Esophagus squamous epithelium (tissue), 5 donors: ENCODE results near the gene KRT78. TPM values are rescaled to one million over a fixed set of nuclear protein-coding genes. Genes with fewer than 3 reads are reported as not detected.

Experiments
- DNase-seq: peaks from one replicate; lab custom pipeline; 2025; lab: John Stamatoyannopoulos, UW
- H3K27ac ChIP-seq, 4 donors: fragments of 200-600 bp; sonication (generic); one replicate each; pipeline ENCODE4 v1.5.1; 2016 to 2019; ENCODE audit warnings: mild to moderate bottlenecking in 1 of 4
- H3K27me3 ChIP-seq, 4 donors: fragments of 200-600 bp; sonication (generic); 1 replicate in 3 of 4; 2 replicates in 1 of 4; pipeline versions ENCODE4 v1.5.1 to v1.6.0; 2017 to 2021; ENCODE audit warnings: antibody characterized with exemption in 1 of 4
- H3K36me3 ChIP-seq, 3 donors: fragments of 200-600 bp; sonication (generic); one replicate each; pipeline ENCODE4 v1.5.1; 2016 to 2019
- H3K4me1 ChIP-seq, 3 donors: fragments of 200-600 bp; sonication (generic); one replicate each; pipeline ENCODE4 v1.5.1; 2017 to 2019
- H3K4me3 ChIP-seq, 4 donors: fragments of 200-600 bp; sonication (generic); 1 replicate in 3 of 4; 2 replicates in 1 of 4; pipeline ENCODE4 v1.5.1; 2016 to 2019; ENCODE audit warnings: mild to moderate bottlenecking in 2 of 4, moderate library complexity in 1 of 4
- H3K9me3 ChIP-seq, 3 donors: fragments of 200-600 bp; sonication (generic); one replicate each; pipeline ENCODE4 v1.5.1; 2016 to 2019
- CTCF ChIP-seq, 6 experiments: fragments of 450-650 bp in 4 of 6; fragments of 200-600 bp in 2 of 6; sonication (generic) in 2 of 6; IDR thresholded peaks; one replicate each; pipeline ENCODE4 v1.5.1; 2016 to 2019; ENCODE audit warnings: antibody characterized with exemption in 6 of 6, mild to moderate bottlenecking in 4 of 6, moderate library complexity in 4 of 6
- POLR2A ChIP-seq, 4 donors: fragments of 450-650 bp; IDR thresholded peaks; one replicate each; pipeline ENCODE4 v1.6.1; 2017; ENCODE audit warnings: antibody characterized with exemption in 4 of 4, mild to moderate bottlenecking in 4 of 4, moderate library complexity in 3 of 4
- WGBS, 2 donors: methylation state at CpG; one replicate each; pipeline ENCODE4 v1.1.5; 2018; 5-methylcytosine and 5-hydroxymethylcytosine counted together
- intact Hi-C: fragments of 100-400 bp; cut with DNase I; formaldehyde crosslinking; loops from one replicate; pipeline ENCODE4 v1.15.0; 2022
- total RNA-seq, 4 donors: library from RNA; depleted of rRNA; stranded (reverse); fragments of >200 nt; gene quantifications; one replicate each; pipeline ENCODE4 v1.1.0, GENCODE V29; 2016
- donor health status: DM: yes; HTN: yes; CAD: no.

Gene KRT78
- total RNA-seq, 4 donors from 2014 or later, result 194 to 481 (median 307) TPM

- H3K27ac ChIP-seq, result no peak overlapping the region
- TF ChIP-seq CTCF (IDR thresholded peaks at IDR 0.05), result no peak
- TF ChIP-seq POLR2A (IDR thresholded peaks at IDR 0.05), result no peak
- WGBS, 2 donors, result 84 to 88% methylated on average over 6 to 8 of the region's 9 CpGs
- peaks cover 0 to 13% (median 0%) of the 10 kb centered on the region in 4 donors for H3K27me3 ChIP-seq
- intact Hi-C loops, result no loop called here
- no peak overlapping the region for H3K4me3 ChIP-seq
- H3K4me1 ChIP-seq, result peaks cover 0 to 62% (median 4%) of the 10 kb centered on the region in 3 donors
- no peak for DNase-seq
- no peaks in the 10 kb centered on the region for H3K9me3 ChIP-seq
- H3K36me3 ChIP-seq, result peaks cover 0 to 11% (median 0%) of the 10 kb centered on the region in 3 donors
These were observed 32.9 kb downstream of the KRT78 start for GRCh38 chr12:52815676-52816588.

GRCh38 chr12:52815161-52815560 is 33.6 kb downstream of the KRT78 start:
- TF ChIP-seq CTCF (IDR thresholded peaks at IDR 0.05), result no peak
- no peak for TF ChIP-seq POLR2A (IDR thresholded peaks at IDR 0.05)
- peaks cover 0 to 13% (median 0%) of the 10 kb centered on the region in 4 donors for H3K27me3 ChIP-seq
- H3K36me3 ChIP-seq, result peaks cover 0 to 12% (median 0%) of the 10 kb centered on the region in 3 donors
- no peak for DNase-seq
- no peak overlapping the region for H3K4me3 ChIP-seq
- no peaks in the 10 kb centered on the region for H3K9me3 ChIP-seq
- peaks cover 0 to 56% (median 4%) of the 10 kb centered on the region in 3 donors for H3K4me1 ChIP-seq
- intact Hi-C loops, result no loop called here
- whole genome bisulfite sequencing, 2 donors, result 93 to 95% methylated on average over 4 of the region's 4 CpGs
- H3K27ac ChIP-seq, result peak overlapping the region in 2 of 4 donors; percentile 75 to 84

- no peak for DNase-seq
- Histone ChIP-seq H3K9me3 (no peaks in the 10 kb centered on the region), H3K27ac (peak overlapping the region in 3 of 4 donors; percentile 75 to 84 (median 75)), H3K27me3 (peaks cover 0 to 13% (median 0%) of the 10 kb centered on the region in 4 donors), H3K36me3 (peaks cover 0 to 16% (median 0%) of the 10 kb centered on the region in 3 donors), H3K4me3 (no peak overlapping the region), H3K4me1 (peaks cover 0 to 51% (median 4%) of the 10 kb centered on the region in 3 donors)
- TF ChIP-seq POLR2A (IDR thresholded peaks at IDR 0.05) (no peak), CTCF (IDR thresholded peaks at IDR 0.05) (no peak)
- intact Hi-C loops, result no loop called here
- 77 to 89% methylated on average over 2 to 3 of the region's 4 CpGs for WGBS, 2 donors
These were observed 34.1 kb downstream of the KRT78 start for GRCh38 chr12:52814710-52815155.

GRCh38 chr12:52813885-52814709 is 34.7 kb downstream of the KRT78 start, which contains the start of gene KRT4:
KRT4 (minus strand) TSS chr12:52814116; CDS start chr12:52814058, 58 bp downstream.
- peak within 1 kb of the TSS in 3 of 4 donors; percentile 75 to 84 (median 75) for H3K27ac ChIP-seq
- peak within 1 kb of the TSS; percentile 30 to 46 (median 37) for H3K4me3 ChIP-seq
- DNase-seq, result no peak

More at GRCh38 chr12:52813885-52814709, 34.7 kb downstream of the KRT78 start, which contains the start of gene KRT4:
- H3K4me1 ChIP-seq, result peaks cover 0 to 45% (median 4%) of the 10 kb centered on the region in 3 donors
- peaks cover 0 to 9% (median 0%) of the 10 kb centered on the region in 4 donors for H3K27me3 ChIP-seq
- intact Hi-C loops, result no loop called here
- H3K36me3 ChIP-seq, result peaks cover 0 to 22% (median 0%) of the 10 kb centered on the region in 3 donors
- TF ChIP-seq POLR2A (IDR thresholded peaks at IDR 0.05), result peak in 1 of 4 donors; percentile 64
- no peak for TF ChIP-seq CTCF (IDR thresholded peaks at IDR 0.05)
- 66 to 76% methylated on average over 6 to 10 of the region's 15 CpGs for WGBS, 2 donors
- no peaks in the 10 kb centered on the region for H3K9me3 ChIP-seq
